22Rv1 (cell line): Measurements from ENCODE around the gene NAT9.

Source experiments
- ZFX ChIP-seq: fragments of 450-650 bp; IDR thresholded peaks from 2 replicates; pipeline ENCODE4 v1.6.1; 2017; ENCODE audit warnings: antibody characterized with exemption, borderline replicate concordance
- TF ChIP-seq, protein P1 (sequence below): fragments of 450-650 bp; IDR thresholded peaks from 2 replicates; pipeline ENCODE4 v1.5.1; 2017; ENCODE audit warnings: mild to moderate bottlenecking

DNA sequence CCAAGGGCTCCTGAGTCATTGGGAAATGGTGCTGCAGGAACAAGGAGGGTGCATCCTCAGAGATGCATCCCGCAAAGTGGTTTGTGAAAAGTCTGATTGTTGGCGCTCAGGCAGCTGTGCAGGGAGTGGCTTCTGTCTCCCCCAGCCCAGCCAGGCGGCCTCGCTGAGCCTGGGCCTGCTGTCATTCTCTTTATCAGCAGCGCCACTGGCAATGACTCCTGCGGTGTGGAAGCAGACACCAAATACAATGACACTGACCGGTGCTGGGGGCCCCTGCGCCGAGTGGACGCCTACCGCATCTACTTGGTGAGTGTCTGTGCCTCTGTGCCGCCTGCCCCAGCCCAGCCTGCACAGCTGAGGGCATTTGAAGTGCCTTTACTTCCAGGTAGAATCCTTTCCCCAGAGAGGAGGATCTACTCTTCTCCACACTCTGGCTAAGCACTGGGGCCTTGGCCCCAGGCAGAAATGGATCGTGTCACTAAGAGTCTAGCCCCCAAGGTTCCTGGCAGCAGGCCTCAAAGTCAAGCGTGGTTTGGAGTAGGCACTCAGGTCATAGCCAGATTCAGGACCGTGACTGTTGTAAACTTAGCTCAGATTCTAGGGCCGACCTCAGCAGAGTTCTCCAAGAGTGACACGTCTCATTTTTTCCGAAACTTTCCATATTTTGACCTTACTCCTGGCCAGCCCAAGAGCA lies 19.3 kb upstream of the NAT9 start:
- TF ChIP-seq, protein P1, sequence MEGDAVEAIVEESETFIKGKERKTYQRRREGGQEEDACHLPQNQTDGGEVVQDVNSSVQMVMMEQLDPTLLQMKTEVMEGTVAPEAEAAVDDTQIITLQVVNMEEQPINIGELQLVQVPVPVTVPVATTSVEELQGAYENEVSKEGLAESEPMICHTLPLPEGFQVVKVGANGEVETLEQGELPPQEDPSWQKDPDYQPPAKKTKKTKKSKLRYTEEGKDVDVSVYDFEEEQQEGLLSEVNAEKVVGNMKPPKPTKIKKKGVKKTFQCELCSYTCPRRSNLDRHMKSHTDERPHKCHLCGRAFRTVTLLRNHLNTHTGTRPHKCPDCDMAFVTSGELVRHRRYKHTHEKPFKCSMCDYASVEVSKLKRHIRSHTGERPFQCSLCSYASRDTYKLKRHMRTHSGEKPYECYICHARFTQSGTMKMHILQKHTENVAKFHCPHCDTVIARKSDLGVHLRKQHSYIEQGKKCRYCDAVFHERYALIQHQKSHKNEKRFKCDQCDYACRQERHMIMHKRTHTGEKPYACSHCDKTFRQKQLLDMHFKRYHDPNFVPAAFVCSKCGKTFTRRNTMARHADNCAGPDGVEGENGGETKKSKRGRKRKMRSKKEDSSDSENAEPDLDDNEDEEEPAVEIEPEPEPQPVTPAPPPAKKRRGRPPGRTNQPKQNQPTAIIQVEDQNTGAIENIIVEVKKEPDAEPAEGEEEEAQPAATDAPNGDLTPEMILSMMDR = no peak
- TF ChIP-seq ZFX = no peak
